Ectodermal cell (in vitro differentiated cells): Measurements from ENCODE around the gene KIAA1217.

Source experiments
- H3K27ac ChIP-seq: 2 replicates; pipeline ENCODE4 v1.7.0; 2013; ENCODE audit warnings: mild to moderate bottlenecking, low read depth, low read length; ENCODE audit not compliant: insufficient read depth, poor library complexity, severe bottlenecking
- H3K27me3 ChIP-seq: 2 replicates; pipeline ENCODE4 v1.7.0; 2013; ENCODE audit warnings: mild to moderate bottlenecking, low read length; ENCODE audit not compliant: insufficient read depth, control insufficient read depth, poor library complexity, severe bottlenecking
- H3K36me3 ChIP-seq: one replicate; pipeline ENCODE4 v1.7.0; 2013; ENCODE audit warnings: low read length; ENCODE audit not compliant: control insufficient read depth, insufficient read depth
- H3K4me1 ChIP-seq: one replicate; pipeline ENCODE4 v1.7.0; 2013; ENCODE audit warnings: low read length; ENCODE audit not compliant: control insufficient read depth, insufficient read depth
- H3K4me3 ChIP-seq: 2 replicates; pipeline ENCODE4 v1.7.0; 2013; ENCODE audit warnings: low read depth, low read length, control low read depth; ENCODE audit not compliant: insufficient read depth
- H3K9me3 ChIP-seq: 2 replicates; pipeline ENCODE4 v1.7.0; 2013; ENCODE audit warnings: mild to moderate bottlenecking, low read length, moderate library complexity; ENCODE audit not compliant: control insufficient read depth
- WGBS, 2 experiments: methylation state at CpG; one replicate each; pipeline ENCODE4 v1.1.7; 2013; ENCODE audit warnings: missing lambda C conversion rate in 2 of 2; 5-methylcytosine and 5-hydroxymethylcytosine counted together

The KIAA1217 gene

GRCh38 chr10:24569828-24570657 lies 361.1 kb downstream of the KIAA1217 start:
- Histone ChIP-seq H3K4me3 (no peak overlapping the region), H3K36me3 (no peaks in the 10 kb centered on the region), H3K9me3 (no peaks in the 10 kb centered on the region), H3K4me1 (no peaks in the 10 kb centered on the region), H3K27me3 (no peaks in the 10 kb centered on the region), H3K27ac (no peak overlapping the region)
- 90 to 91% methylated on average over 12 of the region's 12 CpGs for WGBS, 2 experiments

- no peaks in the 10 kb centered on the region for H3K9me3 ChIP-seq
- no peak overlapping the region for H3K4me3 ChIP-seq
- no peaks in the 10 kb centered on the region for H3K36me3 ChIP-seq
- WGBS, 2 experiments, result 93 to 95% methylated on average over 9 of the region's 9 CpGs
- no peaks in the 10 kb centered on the region for H3K4me1 ChIP-seq
- H3K27ac ChIP-seq, result no peak overlapping the region
- no peaks in the 10 kb centered on the region for H3K27me3 ChIP-seq
Measured at GRCh38 chr10:24570658-24571426, 361.9 kb downstream of the KIAA1217 start.

- no peaks in the 10 kb centered on the region for H3K4me1 ChIP-seq
- H3K4me3 ChIP-seq, result no peak overlapping the region
- WGBS, 2 experiments, result 88 to 90% methylated on average over 7 of the region's 7 CpGs
- no peaks in the 10 kb centered on the region for H3K36me3 ChIP-seq
- no peak overlapping the region for H3K27ac ChIP-seq
- no peaks in the 10 kb centered on the region for H3K27me3 ChIP-seq
- no peaks in the 10 kb centered on the region for H3K9me3 ChIP-seq
Measured at GRCh38 chr10:24571870-24572450, 363.0 kb downstream of the KIAA1217 start.

GRCh38 chr10:24574161-24574560 lies 365.2 kb downstream of the KIAA1217 start:
- no peaks in the 10 kb centered on the region for H3K4me1 ChIP-seq
- no peak overlapping the region for H3K27ac ChIP-seq
- H3K9me3 ChIP-seq, result no peaks in the 10 kb centered on the region
- WGBS, 2 experiments, result 94 to 97% methylated on average over 9 of the region's 9 CpGs
- no peak overlapping the region for H3K4me3 ChIP-seq
- no peaks in the 10 kb centered on the region for H3K36me3 ChIP-seq
- H3K27me3 ChIP-seq, result no peaks in the 10 kb centered on the region

- no peaks in the 10 kb centered on the region for H3K9me3 ChIP-seq
Measured at GRCh38 chr10:24574578-24575155, 365.7 kb downstream of the KIAA1217 start.

GRCh38 chr10:24575481-24576002 lies 366.6 kb downstream of the KIAA1217 start:
- WGBS, 2 experiments, result 91 to 92% methylated on average over 10 of the region's 10 CpGs
- H3K36me3 ChIP-seq, result no peaks in the 10 kb centered on the region
- H3K4me1 ChIP-seq, result peaks cover 6% of the 10 kb centered on the region
- H3K27me3 ChIP-seq, result no peaks in the 10 kb centered on the region
- H3K9me3 ChIP-seq, result no peaks in the 10 kb centered on the region
- H3K27ac ChIP-seq, result no peak overlapping the region
- H3K4me3 ChIP-seq, result no peak overlapping the region

More at GRCh38 chr10:24574578-24575155, 365.7 kb downstream of the KIAA1217 start:
- H3K4me1 ChIP-seq, result peaks cover under 1% of the 10 kb centered on the region
- WGBS, 2 experiments, result 93 to 95% methylated on average over 3 of the region's 3 CpGs
- H3K36me3 ChIP-seq, result no peaks in the 10 kb centered on the region
- no peaks in the 10 kb centered on the region for H3K27me3 ChIP-seq
- no peak overlapping the region for H3K4me3 ChIP-seq
- no peak overlapping the region for H3K27ac ChIP-seq

- 100% methylated on average over 1 of the region's 1 CpG for WGBS, 2 experiments
- no peaks in the 10 kb centered on the region for H3K27me3 ChIP-seq
- H3K9me3 ChIP-seq, result no peaks in the 10 kb centered on the region
- no peak overlapping the region for H3K4me3 ChIP-seq
- H3K27ac ChIP-seq, result no peak overlapping the region
- peaks cover 6% of the 10 kb centered on the region for H3K4me1 ChIP-seq
- H3K36me3 ChIP-seq, result no peaks in the 10 kb centered on the region
Measured at GRCh38 chr10:24579448-24579847, 370.5 kb downstream of the KIAA1217 start.

GRCh38 chr10:24579906-24580305 lies 371.0 kb downstream of the KIAA1217 start:
- H3K36me3 ChIP-seq, result no peaks in the 10 kb centered on the region
- no peaks in the 10 kb centered on the region for H3K9me3 ChIP-seq
- WGBS, 2 experiments, result 12 to 13% methylated on average over 4 of the region's 4 CpGs

GRCh38 chr10:24589265-24589664 lies 380.3 kb downstream of the KIAA1217 start:
- H3K4me1 ChIP-seq, result no peaks in the 10 kb centered on the region
- WGBS, 2 experiments, result 90 to 94% methylated on average over 2 of the region's 2 CpGs
- no peaks in the 10 kb centered on the region for H3K27me3 ChIP-seq
- H3K36me3 ChIP-seq, result peaks cover 8% of the 10 kb centered on the region
- H3K4me3 ChIP-seq, result no peak overlapping the region
- no peak overlapping the region for H3K27ac ChIP-seq
- no peaks in the 10 kb centered on the region for H3K9me3 ChIP-seq

More at GRCh38 chr10:24579906-24580305, 371.0 kb downstream of the KIAA1217 start:
- no peak overlapping the region for H3K27ac ChIP-seq
- H3K27me3 ChIP-seq, result no peaks in the 10 kb centered on the region
- H3K4me1 ChIP-seq, result peaks cover 6% of the 10 kb centered on the region
- no peak overlapping the region for H3K4me3 ChIP-seq
